Calu3 (cell line): ENCODE data around the gene MMP8. TPM values are rescaled to one million over a fixed set of nuclear protein-coding genes. Genes with fewer than 3 reads are reported as not detected.

Experiments
- BruUV-seq: library from RNA; stranded (reverse); fragments of 400-500 nt; replicated peaks from 2 replicates; lab custom pipeline; 2021; lab: Mats Ljungman, UMichigan
- CTCF ChIA-PET: fragments of 300-600 bp; sonication (Branson Sonifier 250); formaldehyde crosslinking; loops from one replicate; lab custom pipeline; 2022; ENCODE audit warnings: antibody characterized with exemption; lab: Charles Lee
- DNase-seq: peaks from one replicate; pipeline ENCODE4 v3.0.0; 2022
- H3K27ac Mint-ChIP-seq: one replicate; pipeline ENCODE4 v1.8.0; 2022; ENCODE audit warnings: mixed read lengths; ENCODE audit not compliant: unreplicated experiment
- H3K27me3 Mint-ChIP-seq: one replicate; pipeline ENCODE4 v1.8.0; 2022; ENCODE audit warnings: mixed read lengths; ENCODE audit not compliant: unreplicated experiment
- H3K36me3 Mint-ChIP-seq: one replicate; pipeline ENCODE4 v1.8.0; 2022; ENCODE audit warnings: mild to moderate bottlenecking, moderate library complexity, mixed read lengths; ENCODE audit not compliant: insufficient read depth, unreplicated experiment
- H3K4me1 Mint-ChIP-seq: one replicate; pipeline ENCODE4 v1.8.0; 2022; ENCODE audit warnings: mild to moderate bottlenecking, low read depth, mixed read lengths; ENCODE audit not compliant: unreplicated experiment
- H3K4me3 Mint-ChIP-seq: one replicate; pipeline ENCODE4 v1.8.0; 2022; ENCODE audit warnings: mild to moderate bottlenecking, low read depth, moderate library complexity, mixed read lengths; ENCODE audit not compliant: unreplicated experiment
- H3K9me3 Mint-ChIP-seq: one replicate; pipeline ENCODE4 v1.8.0; 2022; ENCODE audit warnings: low read depth, mixed read lengths; ENCODE audit not compliant: unreplicated experiment
- intact Hi-C: fragments of 100-400 bp; cut with micrococcal nuclease; formaldehyde crosslinking; loops from one replicate; pipeline ENCODE4 v1.10.0; 2022; ENCODE audit not compliant: unreplicated experiment
- total RNA-seq: library from RNA; stranded (reverse); gene quantifications from 2 replicates; pipeline ENCODE4 v1.2.3, GENCODE V29; 2022
- TF ChIP-seq, protein P1 (sequence below): fragments of 200-600 bp; IDR thresholded peaks from one replicate; pipeline ENCODE4 v1.8.0; 2022; ENCODE audit warnings: antibody characterized with exemption; ENCODE audit not compliant: unreplicated experiment

The MMP8 gene
- total RNA-seq, 1 experiment from 2014 or later: not detected

DNA sequence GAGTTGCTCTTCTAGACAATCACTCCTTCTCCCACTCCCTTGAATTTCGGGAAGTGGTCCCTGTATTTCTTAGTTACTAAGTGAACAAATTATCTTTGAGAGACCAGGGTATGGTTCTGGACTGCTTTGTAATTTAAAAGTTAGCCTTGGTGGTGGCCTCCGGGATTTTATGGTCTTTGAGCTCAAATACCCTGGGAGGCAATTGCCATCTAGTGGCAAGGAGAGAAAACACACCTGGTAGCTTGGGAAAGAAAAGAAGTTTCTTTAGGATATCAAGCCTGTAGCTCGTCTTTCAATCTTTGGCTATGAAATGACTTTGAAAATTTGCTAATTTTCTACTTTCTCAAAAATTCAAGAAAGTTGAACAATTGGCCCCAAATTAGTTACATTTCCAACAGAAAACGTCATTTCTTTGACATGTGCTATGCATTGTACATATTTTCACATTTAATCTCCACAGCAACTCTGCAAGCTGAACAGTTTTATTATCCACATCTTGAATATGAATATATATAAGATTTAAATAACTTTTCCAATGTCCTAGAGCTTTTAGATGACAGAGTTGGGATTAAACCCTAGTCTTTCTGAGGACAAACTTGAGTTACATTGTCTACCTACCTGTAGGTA, 58.3 kb downstream of the MMP8 start:
- TF ChIP-seq, protein P1, sequence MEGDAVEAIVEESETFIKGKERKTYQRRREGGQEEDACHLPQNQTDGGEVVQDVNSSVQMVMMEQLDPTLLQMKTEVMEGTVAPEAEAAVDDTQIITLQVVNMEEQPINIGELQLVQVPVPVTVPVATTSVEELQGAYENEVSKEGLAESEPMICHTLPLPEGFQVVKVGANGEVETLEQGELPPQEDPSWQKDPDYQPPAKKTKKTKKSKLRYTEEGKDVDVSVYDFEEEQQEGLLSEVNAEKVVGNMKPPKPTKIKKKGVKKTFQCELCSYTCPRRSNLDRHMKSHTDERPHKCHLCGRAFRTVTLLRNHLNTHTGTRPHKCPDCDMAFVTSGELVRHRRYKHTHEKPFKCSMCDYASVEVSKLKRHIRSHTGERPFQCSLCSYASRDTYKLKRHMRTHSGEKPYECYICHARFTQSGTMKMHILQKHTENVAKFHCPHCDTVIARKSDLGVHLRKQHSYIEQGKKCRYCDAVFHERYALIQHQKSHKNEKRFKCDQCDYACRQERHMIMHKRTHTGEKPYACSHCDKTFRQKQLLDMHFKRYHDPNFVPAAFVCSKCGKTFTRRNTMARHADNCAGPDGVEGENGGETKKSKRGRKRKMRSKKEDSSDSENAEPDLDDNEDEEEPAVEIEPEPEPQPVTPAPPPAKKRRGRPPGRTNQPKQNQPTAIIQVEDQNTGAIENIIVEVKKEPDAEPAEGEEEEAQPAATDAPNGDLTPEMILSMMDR: peak; percentile 57
- Mint-ChIP-seq H3K27me3 (no peaks in the 10 kb centered on the region), H3K4me1 (no peaks in the 10 kb centered on the region), H3K36me3 (no peaks in the 10 kb centered on the region), H3K4me3 (no peak overlapping the region), H3K9me3 (no peaks in the 10 kb centered on the region), H3K27ac (no peak overlapping the region)
- BruUV-seq: no TSS peak
- intact Hi-C loops: loop anchor here (2.0 to 5.0 kb wide), 3 partner anchors 52 to 326 kb away; no protein-coding TSS in a partner anchor
- CTCF ChIA-PET: interaction anchor here (0.6 to 2.3 kb wide), 14 partner anchors 13 to 806 kb away, joined by 3 to 16 read pairs (median 4); partner anchors contain the start of gene MMP7
- DNase-seq: peak; percentile 28

DNA sequence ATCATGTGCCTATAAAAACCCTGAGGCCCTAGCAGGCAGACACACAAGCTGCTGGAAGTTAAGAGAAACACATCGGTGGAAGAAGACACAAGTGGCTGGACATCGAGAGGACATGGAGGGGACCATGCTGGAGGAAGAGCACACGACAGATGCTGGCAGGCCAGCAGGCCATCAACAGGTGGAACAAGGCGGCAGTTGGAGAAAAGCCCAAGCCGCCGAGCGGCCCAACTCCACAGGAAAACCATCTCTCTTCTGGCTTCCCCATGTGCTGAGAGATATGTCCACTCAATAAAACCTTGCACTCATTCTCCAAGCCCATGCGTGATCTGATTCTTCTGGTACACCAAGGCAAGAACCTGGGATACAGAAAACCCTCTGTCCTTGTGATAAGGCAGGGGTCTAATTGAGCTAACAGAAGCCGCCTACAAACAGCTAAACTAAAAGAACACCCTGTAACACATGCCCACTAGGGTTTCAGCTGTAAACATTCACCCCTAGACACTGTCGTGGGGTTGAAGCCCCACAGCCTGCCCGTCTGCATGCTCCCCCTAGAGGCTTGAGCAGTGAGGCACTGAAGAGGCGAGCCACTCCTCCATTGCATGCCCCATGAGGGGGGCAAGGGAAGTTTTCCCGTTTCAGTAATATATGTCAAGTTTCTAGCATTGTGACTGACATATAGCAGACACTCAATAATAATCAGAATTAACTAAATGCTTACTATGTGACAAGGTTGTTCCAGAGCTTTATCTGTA, 60.6 kb downstream of the MMP8 start:
- Mint-ChIP-seq H3K36me3 (no peaks in the 10 kb centered on the region), H3K9me3 (no peaks in the 10 kb centered on the region), H3K27me3 (no peaks in the 10 kb centered on the region), H3K4me3 (no peak overlapping the region), H3K27ac (no peak overlapping the region), H3K4me1 (no peaks in the 10 kb centered on the region)
- intact Hi-C loops: no loop called here
- CTCF ChIA-PET: interaction anchor here (0.6 to 1.0 kb wide), 2 partner anchors 322 to 325 kb away, joined by 3 read pairs; no protein-coding TSS in a partner anchor
- DNase-seq: peak; percentile 35
- BruUV-seq: no TSS peak
- TF ChIP-seq, protein P1: no peak

- Mint-ChIP-seq H3K4me1 (no peaks in the 10 kb centered on the region), H3K27ac (no peak overlapping the region), H3K9me3 (no peaks in the 10 kb centered on the region), H3K4me3 (no peak overlapping the region), H3K36me3 (no peaks in the 10 kb centered on the region), H3K27me3 (no peaks in the 10 kb centered on the region)
- intact Hi-C loops: no loop called here
- no peak for DNase-seq
- CTCF ChIA-PET: no interaction called here
- BruUV-seq: no TSS peak
- TF ChIP-seq, protein P1: no peak
Observed at GRCh38 chr11:102662607-102663006, 62.1 kb downstream of the MMP8 start.

Other genes with a start within 250 kb of the MMP8 start
- gene MMP7, start 194.2 kb downstream of the MMP8 start, total RNA-seq: 95.5 and 171 TPM in 2 replicates
- gene MMP20, start 99.6 kb downstream of the MMP8 start, total RNA-seq: not detected in 2 replicates
- gene MMP27, start 19.2 kb downstream of the MMP8 start, total RNA-seq: not detected in 2 replicates
- gene MMP10, start 55.7 kb upstream of the MMP8 start, total RNA-seq: not detected in 2 replicates
- 30.4 and 33.5 TPM in 2 replicates for gene MMP1, start 73.2 kb upstream of the MMP8 start, total RNA-seq
- not detected in 2 replicates for gene MMP3, start 118.7 kb upstream of the MMP8 start, total RNA-seq
- not detected in 2 replicates for gene MMP12, start 150.0 kb upstream of the MMP8 start, total RNA-seq
- gene MMP13, start 230.8 kb upstream of the MMP8 start, total RNA-seq: not detected in 2 replicates